D721Med (cell line): Measurements from ENCODE around the gene MPRIP.

Experiments
- DNase-seq: peaks from one replicate; pipeline ENCODE4 v3.0.0; 2011; ENCODE audit warnings: low spot score; ENCODE audit not compliant: insufficient read length
- FAIRE-seq: peaks from 2 replicates; lab custom pipeline; 2011; peaks lifted over from hg19 to GRCh38; lab: Jason Lieb, UNC
- TF ChIP-seq, protein P1 (sequence below): IDR thresholded peaks from 2 replicates; pipeline ENCODE4 v1.5.1; 2012; ENCODE audit warnings: mild to moderate bottlenecking, control low read depth; ENCODE audit not compliant: insufficient read depth; ENCODE audit errors: missing control alignments

Gene MPRIP

DNA sequence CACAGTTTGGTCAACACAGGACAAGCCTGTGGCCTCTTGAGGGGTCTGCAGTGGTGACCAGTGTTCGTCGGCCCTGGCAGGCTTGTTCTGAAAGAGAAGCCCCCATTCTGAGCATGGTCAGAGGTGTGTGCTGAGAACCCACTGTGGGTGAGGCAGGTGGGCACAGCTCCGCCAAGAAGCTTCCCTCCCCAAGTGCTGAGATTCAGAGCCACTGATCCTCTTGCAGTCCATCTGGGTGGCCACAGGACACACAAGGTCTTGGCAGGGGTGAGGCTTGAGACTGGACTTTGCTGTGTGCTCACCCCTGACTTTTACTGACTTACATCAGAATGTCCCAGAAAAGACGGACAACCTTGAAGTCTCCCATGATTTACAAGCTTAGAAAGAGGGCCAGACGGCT lies 18.7 kb downstream of the MPRIP start:
- TF ChIP-seq, protein P1, sequence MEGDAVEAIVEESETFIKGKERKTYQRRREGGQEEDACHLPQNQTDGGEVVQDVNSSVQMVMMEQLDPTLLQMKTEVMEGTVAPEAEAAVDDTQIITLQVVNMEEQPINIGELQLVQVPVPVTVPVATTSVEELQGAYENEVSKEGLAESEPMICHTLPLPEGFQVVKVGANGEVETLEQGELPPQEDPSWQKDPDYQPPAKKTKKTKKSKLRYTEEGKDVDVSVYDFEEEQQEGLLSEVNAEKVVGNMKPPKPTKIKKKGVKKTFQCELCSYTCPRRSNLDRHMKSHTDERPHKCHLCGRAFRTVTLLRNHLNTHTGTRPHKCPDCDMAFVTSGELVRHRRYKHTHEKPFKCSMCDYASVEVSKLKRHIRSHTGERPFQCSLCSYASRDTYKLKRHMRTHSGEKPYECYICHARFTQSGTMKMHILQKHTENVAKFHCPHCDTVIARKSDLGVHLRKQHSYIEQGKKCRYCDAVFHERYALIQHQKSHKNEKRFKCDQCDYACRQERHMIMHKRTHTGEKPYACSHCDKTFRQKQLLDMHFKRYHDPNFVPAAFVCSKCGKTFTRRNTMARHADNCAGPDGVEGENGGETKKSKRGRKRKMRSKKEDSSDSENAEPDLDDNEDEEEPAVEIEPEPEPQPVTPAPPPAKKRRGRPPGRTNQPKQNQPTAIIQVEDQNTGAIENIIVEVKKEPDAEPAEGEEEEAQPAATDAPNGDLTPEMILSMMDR = no peak
- FAIRE-seq = no peak
- no peak for DNase-seq

DNA sequence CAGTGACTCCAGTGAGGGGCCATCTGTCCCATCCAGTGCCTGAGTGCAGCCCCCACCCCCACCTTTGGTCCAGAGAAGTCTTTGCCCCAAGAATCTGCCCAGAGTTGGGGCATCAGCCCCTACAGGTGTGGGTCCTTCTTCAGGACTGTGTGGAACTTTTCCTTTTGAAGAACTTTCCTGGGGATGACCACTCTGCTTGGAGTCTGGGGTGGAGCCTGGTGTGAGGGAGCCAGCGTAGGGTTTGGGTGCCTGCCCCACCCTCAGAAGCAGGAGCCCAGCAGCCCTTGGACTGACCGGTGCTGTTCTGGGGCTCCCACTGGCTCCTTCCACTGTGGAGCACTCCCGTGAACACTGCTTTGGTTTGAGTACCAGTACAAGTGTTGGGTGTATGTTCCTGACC lies 19.3 kb downstream of the MPRIP start:
- no peak for FAIRE-seq
- no peak for DNase-seq
- TF ChIP-seq, protein P1 = no peak

DNA sequence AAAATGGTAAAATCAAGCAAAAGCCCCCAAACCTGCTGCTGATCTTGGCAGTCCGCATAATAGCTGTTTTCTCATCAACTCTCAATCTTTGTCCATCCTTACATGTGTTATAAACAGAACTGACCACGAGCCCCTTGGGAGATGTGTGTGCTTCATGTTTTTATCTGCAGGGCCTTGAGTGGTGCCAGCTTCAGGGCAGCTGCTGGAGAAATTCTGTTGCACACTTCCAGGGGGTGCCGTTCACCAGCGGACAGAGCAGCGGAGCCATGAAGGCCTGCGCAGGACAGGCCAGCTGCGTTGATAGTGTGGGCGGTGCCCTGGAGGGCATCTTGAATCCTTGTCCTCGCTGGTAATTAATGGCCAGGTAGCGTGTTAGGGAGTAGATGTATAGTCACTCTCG lies 20.1 kb downstream of the MPRIP start:
- TF ChIP-seq, protein P1 = no peak
- DNase-seq (no peak), FAIRE-seq (no peak)

DNA sequence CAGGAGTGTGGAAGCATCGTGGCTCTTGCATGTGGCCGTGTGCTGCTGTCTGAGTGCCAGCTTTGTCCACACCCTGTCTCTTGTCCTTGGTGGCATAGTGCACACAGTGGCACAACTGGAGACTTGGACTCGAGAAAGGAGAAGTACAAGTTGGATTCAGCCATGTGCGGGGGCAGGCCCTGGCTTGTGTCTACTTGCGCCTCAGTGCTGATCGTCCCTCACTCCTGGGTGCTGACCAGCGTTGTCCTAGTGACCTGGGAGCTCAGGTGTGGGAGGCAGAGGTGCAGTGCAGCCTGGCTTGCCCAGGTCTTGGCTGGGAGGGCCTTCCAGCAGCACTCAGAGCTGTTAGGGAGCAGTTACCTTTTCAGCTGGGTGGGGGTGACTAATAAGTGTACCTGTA lies 20.6 kb downstream of the MPRIP start:
- TF ChIP-seq, protein P1 = no peak
- no peak for FAIRE-seq
- no peak for DNase-seq

DNA sequence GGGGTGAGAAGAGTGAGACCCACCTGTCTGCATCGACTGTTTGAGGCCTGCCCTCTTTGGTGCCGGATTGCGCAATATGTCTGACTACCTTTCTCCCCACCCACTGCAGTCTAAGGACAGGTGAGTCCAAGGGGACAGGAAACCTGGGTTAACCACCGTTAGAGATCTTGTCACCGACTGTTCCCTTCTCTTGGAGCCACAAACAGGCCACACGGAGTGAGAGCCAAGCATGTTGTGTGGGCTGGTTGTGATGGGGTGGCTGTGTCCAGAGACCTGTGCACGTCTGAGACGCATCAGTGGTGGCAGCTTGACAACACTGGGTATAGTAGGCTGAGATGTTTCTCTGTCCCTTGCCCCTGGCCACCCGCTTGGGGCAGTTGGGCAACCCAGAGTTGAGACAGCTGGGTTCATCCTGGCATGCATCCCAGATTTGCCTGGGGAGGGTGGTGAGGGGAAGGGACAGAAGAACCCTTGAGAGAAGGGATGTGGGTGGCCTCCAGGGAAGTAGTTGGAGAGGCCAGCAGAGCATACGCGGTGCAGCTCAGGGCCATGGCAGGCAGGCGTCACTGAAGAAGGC lies 21.4 kb downstream of the MPRIP start:
- no peak for FAIRE-seq
- DNase-seq = no peak
- TF ChIP-seq, protein P1 = no peak

DNA sequence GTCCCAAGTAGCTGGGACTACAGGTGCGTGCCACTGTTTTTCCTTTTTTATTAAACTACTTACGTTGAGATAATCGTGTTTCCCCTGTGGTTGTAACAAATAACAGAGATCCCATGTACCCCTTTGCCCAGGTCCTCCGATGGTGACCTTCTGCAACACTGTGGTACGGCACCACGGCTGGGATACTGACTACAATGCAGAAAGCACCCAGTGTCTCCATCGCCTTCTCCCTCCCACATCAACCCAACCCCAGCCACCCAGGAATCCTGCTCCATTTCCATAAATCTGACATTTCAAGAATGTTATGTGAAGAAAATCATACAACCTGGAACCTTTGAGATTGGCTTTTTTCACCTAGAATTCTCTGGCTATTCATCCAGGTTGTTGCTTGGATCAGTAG lies 22.1 kb downstream of the MPRIP start:
- TF ChIP-seq, protein P1 = no peak
- FAIRE-seq (no peak), DNase-seq (no peak)

DNA sequence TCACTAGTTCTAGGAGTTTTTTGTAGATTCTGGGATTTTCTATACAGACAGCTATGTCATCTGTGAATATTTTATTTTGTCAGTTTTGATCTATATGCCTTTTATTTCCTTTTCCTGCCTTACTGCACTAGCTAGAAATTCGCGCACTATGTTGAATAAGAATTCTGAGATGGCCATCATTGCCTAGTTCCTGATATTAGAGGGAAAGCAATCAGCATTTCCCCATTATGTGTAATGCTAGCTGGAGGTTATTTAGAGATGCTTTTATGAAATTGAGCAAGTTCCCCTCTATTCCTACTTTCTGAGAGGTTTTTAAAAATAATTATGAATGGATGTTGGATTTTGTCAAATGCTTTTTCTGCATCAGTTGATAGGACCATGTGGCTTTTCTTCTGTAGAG lies 23.8 kb downstream of the MPRIP start:
- TF ChIP-seq, protein P1 = no peak
- no peak for DNase-seq

More for the DNA sequence above, 23.8 kb downstream of the MPRIP start:
- FAIRE-seq = no peak
